ENCODE results near the gene MPST.
A peak's percentile ranks its signal among the peaks of the same experiment; 100 is the strongest.

The MPST gene

DNA sequence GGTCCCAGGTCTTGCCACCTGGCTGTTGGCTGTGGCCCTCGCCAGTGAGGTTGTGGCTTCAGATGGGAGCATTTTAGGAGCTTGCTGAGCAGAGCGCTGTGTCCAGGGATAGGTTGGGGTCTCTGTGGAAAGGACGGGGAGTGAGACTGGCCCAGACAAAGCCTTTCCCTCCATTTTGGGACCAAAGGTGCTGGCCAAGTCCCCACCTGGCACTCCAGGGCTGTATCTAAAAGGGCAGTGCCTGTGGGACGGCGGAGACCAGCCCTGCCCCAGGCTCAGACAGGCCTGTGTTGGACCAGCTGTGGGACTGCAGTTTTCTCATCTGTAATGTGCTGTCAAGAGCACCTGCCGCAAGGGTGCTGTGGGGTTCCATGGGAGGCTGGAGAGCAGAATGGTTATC is 27.0 kb downstream of the MPST start:
- DNase-seq: no peak

DNA sequence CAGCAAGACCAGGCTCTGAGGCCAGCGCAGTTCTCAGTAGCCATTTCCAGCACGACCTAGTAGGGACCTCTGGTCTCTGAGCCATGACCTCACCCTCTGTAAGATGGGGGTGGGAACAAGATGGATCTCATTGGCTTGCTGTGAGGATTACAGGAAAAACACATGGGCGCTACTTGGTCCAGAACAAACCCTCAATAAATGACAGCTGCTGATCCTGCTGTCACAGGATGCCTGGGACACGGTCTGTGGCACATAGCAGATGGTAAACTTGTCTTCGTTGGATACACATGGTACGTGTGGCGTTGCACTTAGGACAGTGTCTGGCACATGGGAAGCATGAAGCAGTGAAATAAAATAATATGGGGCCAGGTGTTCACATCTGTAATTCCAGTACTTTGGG is 27.5 kb downstream of the MPST start:
- DNase-seq: peak; percentile 95

DNA sequence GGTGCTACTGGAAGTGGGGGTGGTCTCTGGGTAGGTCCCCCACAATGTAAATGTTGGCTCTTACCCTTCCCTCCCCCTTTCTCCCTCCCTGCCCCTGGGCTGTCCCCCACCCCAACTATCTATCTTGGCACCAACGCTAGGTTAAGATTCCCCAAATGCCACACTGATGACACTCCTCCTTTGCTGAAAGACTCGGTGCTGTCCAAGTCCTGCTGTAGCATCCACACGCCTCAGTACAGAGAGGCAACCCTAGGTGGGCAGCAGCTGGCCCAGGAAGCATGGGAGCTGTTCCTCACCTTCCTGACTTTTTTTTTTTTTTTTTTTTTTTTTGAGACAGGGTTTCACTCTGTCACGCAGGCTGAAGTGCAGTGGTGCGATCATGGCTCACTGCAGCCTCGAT is 28.6 kb downstream of the MPST start:
- DNase-seq: no peak

DNA sequence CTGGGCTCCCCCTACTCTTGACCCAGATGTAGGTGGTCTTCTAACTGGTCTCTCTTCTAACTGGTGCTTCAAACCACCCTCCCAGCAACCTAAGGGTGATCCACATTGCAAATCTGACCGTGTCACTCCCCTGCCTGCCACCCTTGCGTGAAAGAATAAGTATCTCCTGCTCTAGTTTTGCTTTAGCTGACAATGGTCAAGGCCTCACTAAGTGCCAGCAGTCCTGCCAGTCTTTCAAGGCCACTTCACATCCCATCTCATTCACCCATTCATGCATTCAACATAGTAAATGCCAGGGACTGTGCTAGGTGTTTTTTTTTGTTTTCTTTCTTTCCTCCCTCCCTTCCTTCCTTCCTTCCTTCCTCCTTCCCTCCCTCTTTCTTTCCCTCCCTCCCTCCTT is 29.7 kb downstream of the MPST start:
- no peak for DNase-seq

DNA sequence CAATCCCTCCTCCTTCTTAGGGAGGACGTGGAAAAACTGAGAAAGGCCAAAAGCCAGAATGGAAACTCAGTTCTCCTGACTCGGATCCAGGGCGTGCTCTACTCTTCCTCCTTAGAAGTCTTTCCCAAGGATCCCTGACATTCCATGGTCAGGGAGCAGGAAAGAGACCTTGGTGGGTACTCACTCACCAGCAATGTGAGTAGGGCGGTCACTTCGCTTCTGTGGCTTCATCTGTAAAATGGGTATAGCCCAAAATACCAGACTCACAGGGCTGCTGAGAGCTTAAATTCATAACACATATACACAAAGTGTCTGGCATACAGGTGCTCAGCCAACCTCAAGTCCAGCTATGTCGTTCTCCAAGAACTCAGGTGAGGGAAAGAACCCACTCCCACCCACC is 31.4 kb downstream of the MPST start:
- DNase-seq: no peak

DNA sequence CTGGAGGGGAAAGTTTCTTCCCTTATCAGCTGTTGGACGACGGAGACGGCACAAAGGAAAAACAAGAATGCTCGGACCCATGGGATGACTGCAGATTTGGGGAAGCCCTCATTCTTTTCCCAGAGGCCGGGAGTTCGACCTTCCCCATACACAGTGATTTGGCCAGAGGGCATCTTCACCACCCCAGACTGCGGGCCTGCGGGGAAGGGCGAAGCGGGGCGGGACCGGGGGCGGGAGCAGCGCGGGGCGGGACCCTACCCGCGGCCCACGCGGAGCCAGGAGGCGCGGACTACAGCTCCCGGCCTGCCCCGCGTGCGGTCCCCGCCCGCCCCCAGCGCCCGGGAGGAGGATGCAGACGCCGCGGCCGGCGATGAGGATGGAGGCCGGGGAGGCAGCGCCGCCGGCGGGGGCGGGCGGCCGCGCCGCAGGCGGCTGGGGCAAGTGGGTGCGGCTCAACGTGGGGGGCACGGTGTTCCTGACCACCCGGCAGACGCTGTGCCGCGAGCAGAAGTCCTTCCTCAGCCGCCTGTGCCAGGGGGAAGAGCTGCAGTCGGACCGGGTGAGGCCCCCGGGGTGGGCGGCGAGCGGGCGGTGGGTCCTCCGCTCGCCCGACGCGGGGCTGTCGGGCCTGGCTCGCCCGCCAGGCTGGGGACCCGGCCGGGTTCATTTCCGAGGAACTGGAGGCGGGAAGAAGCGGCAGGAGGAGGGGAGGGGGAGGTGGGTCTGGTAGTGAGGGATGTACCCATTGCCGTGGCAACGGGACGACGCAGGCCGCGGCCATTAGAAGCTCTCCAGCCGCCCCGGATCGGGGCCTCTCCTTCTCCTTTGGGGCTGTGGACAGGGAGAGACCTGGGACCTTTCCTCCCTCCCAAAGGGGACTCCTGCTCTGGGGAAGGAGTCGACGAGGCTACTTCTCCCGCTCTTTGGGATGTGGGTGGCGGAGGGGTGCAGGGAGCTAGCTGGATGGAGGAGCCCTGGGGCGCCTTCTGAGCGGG is 32.1 kb downstream of the MPST start, which contains the start of gene KCTD17:
Gene KCTD17 (plus strand): TSS at position 352 of the 995 bp plus-strand sequence. CDS start 19 bp downstream, at position 371.
- peak; percentile 72 for DNase-seq

DNA sequence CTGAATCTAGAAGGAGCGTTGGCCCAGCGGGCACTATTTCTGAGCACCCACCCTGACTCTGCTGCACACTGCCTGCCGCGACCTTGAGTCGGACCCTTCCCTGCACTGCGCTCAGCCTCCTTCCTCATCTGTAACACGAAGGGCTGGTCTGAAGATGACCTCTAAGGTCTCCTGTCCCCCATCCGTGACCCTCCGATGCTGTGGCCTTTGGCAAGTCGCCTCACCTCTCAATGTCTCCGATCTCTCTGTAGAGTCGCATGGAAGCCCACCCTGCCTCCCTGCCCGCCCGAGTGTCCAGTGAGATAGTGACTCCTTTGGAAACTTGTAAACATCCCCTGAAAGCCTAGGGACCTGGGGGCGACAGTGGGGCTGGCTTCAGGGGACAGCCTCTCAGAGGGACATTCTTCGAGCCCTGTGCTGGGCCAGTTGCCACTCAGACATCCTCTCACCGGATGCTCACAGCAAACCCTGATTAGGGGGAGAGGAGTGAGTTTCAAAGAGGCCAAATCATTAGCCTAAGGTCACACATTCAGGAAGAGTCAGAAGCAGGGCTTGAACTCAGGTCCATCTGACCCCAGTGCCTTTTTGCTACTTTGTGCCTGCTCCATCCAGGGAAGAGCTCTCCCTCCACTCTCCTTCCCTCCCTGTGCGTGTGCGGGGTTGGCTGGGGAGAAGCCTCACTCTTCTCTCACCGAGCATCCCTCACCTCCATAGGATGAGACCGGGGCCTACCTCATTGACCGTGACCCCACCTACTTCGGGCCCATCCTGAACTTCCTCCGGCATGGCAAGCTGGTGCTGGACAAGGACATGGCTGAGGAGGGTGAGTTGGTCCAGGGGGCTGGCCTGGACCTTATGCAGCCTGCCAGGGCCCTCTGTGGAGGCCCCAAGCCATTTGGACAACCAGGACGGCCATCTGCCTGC is 33.1 kb downstream of the MPST start:
- no peak for DNase-seq

DNA sequence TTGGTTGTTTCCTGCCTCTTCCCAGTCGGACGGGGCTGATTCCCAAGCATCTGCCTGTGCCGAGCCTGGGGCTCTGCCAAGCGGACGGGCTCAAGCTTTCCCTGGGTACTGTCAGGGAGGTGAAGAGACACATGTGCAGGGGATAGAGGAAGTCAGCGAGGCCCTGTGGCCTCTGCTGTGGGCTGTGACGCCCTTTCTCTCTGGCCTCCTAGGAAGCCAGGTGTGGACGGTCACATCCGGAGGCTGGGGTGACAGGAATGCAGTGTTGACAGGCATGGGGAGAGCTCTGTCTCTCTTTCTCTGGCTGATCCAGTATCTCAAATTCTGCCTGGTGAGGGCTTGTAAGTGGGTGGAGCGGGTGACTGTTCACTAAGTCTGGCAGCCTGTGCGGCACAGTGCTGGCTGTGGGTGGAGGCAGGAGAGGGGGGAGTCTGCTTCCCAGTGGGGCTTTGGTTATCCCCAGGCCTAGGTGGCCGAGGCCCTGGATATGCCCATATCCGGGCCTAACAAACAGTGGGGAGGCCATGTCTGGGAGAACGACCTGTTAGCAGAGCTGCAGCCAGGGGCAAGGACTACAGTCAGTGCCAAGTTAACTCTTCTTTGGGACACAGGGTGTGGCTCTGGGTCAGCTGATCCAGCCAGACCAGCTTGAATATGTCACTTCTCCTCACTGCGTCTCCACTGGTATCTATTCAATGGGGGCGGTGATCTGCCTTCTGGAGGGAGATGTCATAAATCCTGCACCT is 33.9 kb downstream of the MPST start:
- DNase-seq: no peak

DNA sequence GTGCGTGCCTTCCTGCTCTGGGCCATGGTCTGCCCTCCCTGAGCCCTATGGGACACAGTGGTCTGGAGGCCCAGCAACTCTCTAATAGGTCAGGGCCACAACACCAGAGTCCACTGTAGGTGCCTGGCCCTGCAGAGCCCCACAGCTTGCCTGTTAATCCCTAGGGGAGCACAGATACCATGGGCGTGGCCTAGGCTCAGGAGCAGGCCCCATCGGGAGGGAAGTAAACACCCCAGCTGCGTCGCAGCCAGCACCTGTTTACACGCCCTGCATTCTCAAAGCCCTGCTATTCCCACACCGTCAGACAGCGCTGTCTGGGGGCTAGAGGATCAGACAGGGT is 34.5 kb downstream of the MPST start:
- peak; percentile 83 for DNase-seq

DNA sequence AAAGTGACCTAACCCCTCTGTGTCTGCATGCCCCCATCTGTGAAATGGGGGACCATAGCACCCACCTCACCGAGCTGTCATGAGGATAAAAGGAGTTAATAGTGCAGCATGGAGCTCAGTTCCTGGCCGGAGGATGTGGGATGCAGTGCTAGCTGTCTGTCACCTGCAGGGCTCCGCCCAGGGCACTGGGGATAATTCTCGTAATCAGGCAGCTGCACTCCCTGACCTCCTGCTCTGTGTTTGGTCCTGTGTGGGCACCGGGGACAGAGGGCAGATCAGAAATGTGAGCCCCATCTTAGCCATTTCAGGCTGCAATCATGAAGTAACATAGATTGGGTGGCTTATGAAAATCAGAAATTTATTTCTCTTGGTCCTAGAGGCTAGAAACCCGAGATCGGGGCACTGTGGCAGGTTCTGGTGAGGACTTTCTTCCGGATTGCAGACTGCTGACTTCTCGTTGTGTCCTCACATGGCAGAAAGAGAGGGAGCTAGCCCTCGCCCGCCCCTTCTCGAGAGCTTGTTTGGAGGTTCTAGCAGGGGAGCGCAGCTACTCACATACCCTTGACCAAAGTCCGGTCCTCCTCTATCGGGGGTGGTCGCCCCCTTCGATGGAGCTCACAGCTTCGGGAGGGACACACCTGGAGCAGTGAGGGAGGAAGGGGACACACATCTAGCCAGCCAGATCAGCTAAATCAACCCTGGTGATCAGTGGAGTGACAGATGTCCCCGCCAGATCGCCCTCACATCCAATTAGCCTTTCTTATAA is 35.2 kb downstream of the MPST start:
- DNase-seq: no peak

DNA sequence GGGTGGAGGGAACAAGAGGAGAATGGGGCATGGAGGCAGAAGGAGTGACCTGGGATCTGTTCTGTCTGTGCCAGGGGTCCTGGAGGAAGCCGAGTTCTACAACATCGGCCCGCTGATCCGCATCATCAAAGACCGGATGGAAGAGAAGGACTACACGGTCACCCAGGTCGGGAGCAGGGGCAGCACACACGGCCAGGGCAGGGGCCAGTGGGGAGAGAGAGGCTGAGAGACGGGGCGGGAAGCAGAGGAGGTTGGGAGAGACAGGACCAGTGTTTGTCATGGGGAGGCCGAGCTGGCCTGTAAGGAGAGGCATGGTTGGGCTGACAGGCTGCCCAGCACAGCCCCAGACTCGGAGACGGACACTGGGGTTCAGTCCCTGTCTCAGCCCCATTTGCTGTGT is 36.7 kb downstream of the MPST start:
- DNase-seq: no peak

DNA sequence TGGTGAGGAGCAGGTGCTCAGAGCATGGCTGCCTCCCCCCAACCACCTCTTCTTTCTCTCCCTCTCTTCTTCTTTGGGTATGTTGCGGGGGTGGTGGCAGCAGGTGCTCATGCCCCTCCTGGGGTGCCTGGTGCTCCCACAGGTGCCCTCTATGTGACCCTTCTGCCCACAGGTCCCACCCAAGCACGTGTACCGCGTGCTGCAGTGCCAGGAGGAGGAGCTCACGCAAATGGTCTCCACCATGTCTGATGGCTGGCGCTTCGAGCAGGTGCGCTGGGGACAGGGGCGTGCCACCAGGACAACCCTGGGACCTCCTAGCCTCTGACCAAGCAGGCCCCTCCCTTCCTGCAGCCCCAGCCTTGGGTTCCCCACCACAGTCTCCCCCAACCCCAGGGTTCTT is 37.7 kb downstream of the MPST start:
- no peak for DNase-seq

DNA sequence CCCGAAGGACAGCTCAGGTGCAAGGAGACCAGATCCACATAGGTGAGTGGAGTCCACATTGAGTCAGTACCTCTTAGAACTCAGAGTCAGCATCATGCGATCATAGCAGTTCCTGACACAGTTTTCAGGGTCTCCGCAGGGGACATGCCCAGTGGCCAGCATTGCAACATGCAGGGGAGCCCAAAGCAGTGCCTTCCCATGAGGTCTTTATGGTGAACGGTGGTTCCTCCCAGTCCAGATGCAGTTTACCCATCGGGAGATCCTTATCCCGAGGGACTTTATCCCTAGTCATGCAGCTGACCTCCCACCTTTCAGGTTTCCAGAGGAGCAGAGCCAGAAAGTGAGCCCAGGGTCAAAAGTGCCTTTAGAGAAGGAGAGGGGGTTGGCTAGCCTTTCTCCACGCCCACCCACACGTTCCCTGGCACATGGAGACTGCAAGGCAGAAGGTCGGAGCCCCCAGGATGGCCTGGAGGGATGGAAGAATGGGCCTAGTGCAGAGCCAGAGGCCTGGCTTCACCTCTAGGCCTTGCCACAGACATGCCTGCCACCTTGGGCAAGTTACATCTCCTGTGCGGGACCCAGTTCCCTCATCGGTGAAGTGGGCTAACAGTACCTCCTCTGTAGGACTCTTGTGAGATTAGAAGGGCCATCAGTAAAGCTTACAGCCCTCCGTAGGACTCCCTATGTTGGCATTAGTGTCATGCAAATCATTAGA is 38.4 kb downstream of the MPST start:
- no peak for DNase-seq

DNA sequence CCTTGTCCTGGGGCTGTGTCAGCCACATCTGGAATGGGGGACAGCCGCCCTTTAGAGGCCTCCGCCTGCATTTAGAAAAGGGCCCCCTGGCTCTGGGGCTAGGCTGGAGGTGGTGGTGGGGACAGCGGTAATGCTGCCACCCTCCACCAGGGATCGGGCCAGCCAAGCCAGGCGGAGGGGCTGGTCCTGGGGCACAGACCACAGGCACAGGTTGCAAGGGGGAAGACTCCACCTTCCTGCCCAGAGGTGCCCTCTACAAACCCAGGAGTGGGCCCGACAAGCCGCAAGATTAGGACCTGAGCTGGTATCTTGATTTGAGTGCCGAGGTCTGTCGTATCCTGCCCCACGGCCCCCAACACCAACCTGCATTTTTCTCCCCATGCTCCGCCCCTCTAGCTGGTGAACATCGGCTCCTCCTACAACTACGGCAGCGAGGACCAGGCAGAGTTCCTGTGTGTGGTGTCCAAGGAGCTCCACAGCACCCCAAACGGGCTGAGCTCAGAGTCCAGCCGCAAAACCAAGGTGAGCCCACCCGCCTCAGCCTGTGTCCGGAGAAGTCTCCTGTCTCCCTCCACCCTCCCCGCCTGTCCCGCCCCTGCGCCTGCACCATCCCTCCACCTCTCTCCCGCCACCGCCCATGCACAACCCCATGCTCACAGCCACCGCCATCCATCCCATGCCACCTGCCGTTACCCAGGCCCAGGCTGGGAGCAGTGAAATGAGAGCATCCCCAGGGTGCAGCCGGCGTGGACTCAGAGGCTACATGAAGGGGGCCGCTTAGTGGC is 39.6 kb downstream of the MPST start:
- no peak for DNase-seq

DNA sequence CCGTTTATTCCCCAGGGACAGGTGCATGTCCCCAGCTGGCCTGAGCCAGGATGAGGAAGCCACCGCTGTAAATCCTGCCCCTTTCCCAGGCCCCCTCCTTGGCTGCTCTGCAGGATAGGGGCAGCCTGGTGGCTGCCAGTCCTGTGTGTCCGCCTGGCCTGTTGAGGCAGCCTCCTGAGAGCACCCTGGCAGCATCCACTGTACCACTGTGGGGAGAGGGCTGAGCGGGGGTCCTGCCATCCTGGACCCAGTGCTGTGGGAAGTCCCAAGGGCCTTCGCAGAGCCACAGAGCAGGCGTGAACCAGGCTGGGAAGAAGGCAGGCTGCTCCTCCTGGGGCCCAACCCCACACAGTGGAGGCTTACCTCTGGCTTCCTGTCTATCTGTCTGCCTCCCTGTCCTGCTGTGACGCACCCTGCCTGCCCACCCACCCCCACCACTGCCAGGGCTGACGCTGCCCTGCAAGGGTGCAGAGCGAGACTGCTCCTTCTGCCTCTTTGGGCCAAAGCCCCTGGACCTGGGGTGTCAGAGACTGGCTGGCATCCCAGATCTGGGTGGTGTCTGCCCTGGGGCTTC is 40.4 kb downstream of the MPST start:
- DNase-seq: no peak

DNA sequence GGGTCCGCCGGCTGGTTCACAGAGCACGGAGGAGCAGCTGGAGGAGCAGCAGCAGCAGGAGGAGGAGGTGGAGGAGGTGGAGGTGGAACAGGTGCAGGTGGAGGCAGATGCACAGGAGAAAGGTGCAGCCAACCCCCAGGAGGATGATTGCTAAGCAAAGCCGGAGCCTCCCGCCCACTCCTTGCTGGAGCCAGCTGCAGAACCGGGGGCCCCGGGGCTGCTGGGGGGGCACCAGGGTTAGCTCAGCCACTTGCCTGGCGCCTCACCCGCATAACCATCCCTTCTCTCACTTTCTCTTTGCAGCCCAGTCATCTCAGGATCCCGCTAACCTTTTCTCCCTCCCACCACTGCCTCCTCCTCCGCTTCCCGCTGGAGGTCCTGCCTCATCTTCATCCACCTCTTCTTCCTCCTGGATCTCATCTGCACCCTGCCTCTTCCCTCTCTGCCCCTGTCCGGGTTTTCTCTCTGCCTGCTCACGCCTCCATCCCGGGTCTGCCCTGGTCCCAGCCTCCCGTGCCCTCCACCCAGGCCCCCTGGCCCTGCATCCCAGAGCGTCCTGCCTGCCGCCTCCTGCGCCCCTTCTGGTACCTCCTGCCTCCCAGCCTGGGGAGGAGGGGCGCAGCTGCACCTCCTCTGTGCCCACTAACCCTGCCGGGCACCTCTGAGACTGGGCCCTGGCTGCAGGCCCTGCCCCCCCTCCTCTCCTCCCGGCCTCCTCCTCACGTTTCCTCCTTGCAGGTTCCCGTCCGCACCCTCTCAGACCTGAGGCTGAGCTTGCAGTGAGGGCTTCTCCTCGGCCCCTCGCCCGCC is 41.5 kb downstream of the MPST start:
- DNase-seq: peak; percentile 84

DNA sequence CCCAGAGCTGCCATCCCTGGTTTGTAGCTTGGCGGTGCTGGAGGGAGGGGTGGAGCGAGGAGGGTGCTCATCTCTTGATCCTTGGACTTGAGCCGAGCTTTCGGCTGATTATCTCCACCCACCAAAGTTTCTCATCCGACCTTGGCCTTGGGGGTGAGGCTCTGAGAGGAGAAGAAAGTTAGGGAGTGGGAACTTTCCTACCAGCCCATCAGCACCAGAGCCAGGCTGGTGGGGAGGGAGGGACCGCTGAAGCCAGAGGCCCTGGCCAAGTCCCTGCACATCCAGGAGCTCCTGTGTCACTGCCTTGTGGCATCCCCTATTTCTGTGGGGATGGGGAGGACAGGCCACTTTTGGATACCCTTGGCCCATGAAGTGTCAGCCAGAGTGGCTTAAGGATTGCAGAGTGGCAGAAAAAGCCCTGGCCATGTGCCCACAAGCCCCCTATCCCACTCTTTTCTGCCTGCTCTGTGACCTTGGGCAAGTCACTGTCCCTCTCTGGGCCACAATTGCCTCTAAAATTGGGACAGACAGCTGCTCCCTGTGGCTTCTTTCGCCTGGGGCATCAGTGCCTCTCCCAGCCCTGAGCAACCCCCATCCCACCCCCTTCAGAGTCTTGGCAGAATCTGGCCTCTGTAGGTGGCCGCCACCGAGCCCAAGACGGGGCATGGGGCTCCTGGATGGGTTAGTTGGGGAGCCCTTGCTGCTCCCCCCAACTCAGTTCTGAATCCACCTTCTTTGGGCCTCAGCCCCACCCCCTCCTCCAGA is 42.3 kb downstream of the MPST start:
- no peak for DNase-seq

DNA sequence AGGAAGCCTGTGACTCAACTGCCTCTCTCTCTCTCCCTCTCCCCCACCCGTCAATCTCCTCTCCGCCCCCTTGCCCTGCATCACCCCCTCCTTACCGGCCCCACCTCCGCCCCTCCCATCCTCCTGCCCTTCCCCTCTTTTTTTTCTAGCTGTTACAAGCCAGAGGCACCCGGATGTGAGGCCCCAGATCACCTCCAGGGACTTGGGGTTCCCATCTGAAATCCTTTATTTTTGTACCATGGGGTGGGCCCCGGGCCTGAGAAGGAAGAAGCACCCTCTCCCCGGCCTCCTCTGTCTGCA is 42.8 kb downstream of the MPST start:
- no peak for DNase-seq

Measured in NCI-H2171 (cell line).